T-helper 1 cell treated with Interleukin-12 subunit alpha and Interleukin-12 subunit beta and Interleukin-4 antibody, amounts not matched to agents 30 ng/mL and 1 ng/mL, for 36 hours (primary cell): ENCODE results near the gene RHBDL2. TPM values are rescaled to one million over a fixed set of nuclear protein-coding genes. Genes with fewer than 3 reads are reported as not detected.
"Not testable (repeated sequence)": the region's sequence is repeated elsewhere in the genome, so short reads cannot be mapped to it uniquely, and the experiment has no call there.

Experiments used
- intact Hi-C: fragments of 100-400 bp; cut with micrococcal nuclease; formaldehyde crosslinking; loops from one replicate; pipeline ENCODE4 v1.15.1; 2024
- total RNA-seq: library from RNA; stranded (reverse); gene quantifications from 2 replicates; pipeline ENCODE4 v1.2.3, GENCODE V29; 2022

RHBDL2 gene
- total RNA-seq, 1 donor from 2014 or later = not detected

DNA sequence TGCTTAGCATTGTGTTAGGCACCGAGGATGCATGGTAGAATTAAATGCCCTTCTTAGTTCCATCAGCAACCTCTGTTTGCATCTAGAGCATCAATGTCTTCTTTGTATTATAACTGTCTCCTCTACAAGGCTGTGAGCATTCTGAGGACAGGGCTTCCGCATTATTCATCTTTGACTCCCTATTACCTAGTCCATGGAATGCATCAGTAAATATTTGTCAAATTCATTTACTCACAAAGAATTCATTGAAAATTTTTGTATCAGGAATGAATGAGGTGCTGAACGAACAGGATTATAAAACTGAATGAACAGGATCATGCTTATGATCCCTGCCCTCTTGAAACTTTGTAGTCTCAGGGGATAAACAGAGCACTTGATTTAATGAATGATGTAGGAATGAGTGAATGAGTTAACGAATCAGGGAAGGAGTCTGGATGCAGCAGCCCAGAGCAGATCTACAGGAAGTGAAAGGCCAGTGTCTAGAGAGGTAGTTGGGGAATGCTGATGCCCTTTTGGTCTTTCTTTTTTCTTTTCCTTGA lies 2.8 kb downstream of the RHBDL2 start:
- intact Hi-C loops = no loop called here

- intact Hi-C loops = no loop called here
These were observed 9.1 kb downstream of the RHBDL2 start for GRCh38 chr1:38932571-38932970.

DNA sequence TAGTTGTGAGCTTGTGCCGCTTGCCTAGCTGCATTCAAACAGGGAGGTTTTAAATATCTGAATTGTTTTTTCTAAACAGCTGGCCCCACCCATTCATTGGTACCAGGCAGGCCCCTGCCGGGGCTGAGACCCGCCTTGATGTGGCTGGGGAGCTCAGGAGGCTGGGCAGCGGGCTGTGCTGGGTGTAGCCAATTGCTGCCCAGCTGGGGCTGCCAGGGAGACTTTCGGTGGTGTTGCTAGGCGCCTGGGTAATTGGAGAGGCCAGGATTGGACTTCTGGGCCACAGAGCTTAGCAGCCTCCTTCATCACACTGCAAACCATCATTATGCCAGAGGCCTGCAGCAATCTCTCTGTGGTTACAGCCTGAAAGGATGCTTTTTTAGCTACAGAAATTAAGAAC lies 12.2 kb downstream of the RHBDL2 start:
- intact Hi-C loops = no loop called here

DNA sequence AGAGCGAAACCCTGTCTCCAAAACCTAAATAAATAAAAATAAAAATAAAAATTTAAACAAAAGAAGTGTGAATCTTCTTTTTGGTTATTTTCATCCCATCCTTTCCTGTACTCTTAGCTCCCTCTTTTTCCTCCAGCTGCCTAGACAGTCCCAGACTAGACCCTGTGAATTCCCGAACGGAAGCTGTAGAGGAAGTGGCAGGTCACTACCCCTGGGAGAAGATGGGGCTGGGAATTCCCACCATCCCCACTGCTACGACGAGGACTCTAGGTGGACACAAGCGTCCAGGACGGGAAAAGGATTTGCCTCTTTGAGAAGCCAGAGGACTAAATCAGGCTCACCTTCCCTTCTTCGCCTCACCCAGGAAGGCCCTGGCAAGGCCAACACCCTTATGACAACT lies 12.6 kb downstream of the RHBDL2 start:
- intact Hi-C loops = no loop called here

DNA sequence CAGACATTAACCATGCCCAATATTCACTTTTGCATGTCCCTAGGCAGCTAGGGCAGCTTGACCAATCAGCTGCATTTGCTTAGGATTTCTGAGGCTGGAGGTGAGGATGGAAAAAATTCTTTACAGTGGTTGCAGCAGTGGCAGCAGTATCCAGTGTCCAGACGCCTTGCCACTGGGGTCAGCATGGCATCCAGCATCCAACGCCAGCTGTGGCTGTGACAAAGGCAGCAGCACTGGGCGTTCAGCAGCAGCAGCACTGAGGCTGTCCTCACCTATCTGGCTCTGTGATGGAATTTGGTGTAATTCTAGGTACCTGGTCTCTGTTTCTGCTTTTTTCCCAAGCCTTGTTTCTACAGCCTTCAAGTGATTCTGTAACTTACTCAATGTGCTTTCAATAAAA lies 15.5 kb downstream of the RHBDL2 start:
- intact Hi-C loops = no loop called here

- intact Hi-C loops = no loop called here
These were observed 16.2 kb downstream of the RHBDL2 start for GRCh38 chr1:38925391-38925790.

GRCh38 chr1:38923607-38924006 lies 18.0 kb downstream of the RHBDL2 start:
- intact Hi-C loops = no loop called here

GRCh38 chr1:38919130-38919529 lies 22.5 kb downstream of the RHBDL2 start:
- intact Hi-C loops = no loop called here

DNA sequence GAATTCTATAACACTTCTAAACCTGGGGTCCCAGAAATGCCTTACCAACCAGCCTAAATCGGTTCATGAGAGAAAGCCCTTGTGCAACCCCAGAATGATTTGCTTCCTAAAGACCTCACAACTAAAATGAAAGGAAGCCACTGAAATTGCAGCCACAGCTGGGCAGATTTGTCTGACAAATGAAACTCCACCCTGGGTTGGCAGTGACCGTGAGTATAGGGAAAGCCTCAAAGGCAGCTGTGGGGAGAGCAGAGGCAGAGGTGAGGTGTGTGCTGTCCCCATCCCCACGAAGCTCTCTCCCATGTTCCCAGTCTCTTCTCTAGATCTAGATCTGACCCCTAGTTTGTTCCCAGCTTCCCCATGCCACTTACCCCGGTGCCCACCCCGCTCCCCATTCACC lies 23.1 kb downstream of the RHBDL2 start:
- intact Hi-C loops = no loop called here

DNA sequence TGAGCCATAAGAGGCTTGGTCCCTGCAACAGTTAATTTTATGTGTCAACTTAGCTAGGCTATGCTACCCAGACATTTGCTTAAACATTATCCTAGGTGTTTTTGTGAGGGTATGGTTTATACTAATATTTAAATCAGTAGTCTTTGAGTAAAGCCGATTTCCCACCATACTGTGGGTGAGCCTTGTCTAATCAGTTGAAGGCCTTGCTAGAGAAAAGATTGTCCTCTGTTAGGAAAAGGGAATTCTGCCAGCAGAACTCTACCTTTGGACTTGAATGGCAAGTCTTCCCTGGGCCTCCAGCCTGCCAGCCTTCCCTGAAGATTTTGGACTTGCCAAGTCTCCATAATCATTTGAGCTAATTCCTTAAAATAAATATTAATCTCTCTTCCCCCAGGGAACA lies 23.9 kb downstream of the RHBDL2 start:
- intact Hi-C loops = no loop called here

GRCh38 chr1:38917337-38917736 lies 24.3 kb downstream of the RHBDL2 start:
- intact Hi-C loops = no loop called here

- intact Hi-C loops = no loop called here
These were observed 26.2 kb downstream of the RHBDL2 start for GRCh38 chr1:38915352-38915948.

DNA sequence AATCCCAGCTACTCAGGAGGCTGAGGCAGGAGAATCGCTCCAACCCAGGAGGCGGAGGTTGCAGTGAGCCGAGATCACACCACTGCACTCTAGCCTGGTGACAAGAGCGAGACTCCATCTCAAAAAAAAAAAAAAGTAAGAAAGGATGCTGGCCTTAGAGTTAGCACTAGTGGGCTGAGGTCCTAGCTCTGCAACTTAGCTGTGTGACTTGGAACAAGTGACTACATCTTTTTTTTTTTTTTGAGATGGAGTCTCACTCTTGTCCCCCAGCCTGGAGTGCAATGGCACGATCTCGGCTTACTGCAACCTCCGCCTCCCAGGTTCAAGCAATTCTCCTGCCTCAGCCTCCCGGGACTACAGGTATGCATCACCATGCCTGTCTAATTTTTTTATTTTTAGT lies 26.7 kb downstream of the RHBDL2 start:
- intact Hi-C loops = not testable (repeated sequence)

DNA sequence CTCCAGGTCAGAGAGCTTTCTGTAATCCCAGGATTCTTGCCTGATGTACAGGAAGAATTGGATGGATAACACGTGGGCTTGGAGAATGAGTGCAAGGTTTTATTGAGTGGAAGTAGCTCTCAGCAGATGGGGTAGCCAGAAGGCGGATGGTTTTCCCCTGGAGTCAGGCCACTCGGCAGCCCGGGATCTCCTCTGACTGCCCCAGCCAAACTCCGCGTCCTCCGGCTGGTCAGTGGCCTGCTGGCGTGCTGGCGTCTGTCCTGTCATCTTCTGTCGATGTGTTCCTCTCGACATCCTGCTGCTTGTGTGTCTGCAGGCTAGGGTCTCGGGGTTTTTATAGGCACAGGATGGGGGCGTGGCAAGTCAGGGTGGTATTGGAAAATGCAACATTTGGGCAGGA lies 32.8 kb downstream of the RHBDL2 start:
- intact Hi-C loops = no loop called here

DNA sequence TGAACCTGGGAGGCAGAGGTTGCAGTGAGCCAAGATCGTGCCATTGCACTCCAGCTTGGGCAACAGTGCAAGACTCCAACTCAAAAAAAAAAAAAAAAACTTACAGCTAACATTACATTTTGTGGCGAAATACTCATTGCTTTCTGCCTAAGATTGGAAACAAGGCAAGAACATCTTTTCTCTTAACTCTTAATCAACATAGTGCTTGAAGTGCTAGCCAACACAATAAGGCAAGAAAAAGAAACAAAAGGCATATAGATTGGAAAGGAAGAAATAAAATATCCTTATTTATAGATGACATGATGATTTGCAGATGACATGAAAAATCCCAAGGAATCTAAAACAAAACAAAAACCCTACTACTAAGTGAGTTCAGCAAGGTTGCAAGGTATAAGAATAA lies 35.6 kb downstream of the RHBDL2 start:
- intact Hi-C loops = no loop called here

DNA sequence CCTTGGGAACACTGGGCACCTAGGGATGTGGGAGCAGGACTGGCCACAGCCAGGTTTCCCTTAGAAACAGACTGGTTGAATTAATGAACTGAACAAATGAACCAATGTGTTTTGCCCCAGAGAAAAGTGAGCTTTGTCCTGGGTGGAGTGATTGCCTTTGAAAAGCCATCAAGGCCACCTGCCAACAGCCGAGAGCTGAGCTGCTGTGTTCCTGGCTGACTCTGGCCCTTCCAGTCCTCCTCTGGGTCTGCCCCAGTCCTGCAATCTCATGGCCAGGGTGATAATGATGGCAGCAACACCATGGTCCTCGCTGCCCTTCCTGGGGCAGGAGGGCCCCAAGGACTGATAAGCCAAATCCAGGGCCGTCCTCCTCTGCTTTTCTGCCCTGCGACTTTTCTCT lies 42.1 kb downstream of the RHBDL2 start:
- intact Hi-C loops = no loop called here

- intact Hi-C loops = no loop called here
These were observed 42.9 kb downstream of the RHBDL2 start for GRCh38 chr1:38898653-38899230.

DNA sequence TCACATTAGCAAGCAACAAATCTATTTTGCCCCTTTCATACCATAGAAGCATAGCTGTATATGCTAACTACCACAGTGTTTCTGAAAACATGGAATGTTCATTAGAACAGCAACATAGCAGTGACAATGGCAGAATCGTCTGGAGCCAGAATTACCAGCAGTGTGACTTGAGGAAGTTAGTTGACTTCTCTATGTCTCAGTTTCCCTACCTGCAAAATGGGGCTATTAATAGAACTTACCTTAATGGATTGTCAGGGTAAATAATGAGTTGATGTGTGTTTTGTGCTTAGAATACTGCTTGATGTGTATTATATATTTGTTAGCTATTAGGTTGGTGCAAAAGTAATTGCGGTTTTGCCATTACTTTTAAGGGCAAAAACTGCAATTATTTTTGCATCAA lies 45.5 kb downstream of the RHBDL2 start:
- intact Hi-C loops = no loop called here

DNA sequence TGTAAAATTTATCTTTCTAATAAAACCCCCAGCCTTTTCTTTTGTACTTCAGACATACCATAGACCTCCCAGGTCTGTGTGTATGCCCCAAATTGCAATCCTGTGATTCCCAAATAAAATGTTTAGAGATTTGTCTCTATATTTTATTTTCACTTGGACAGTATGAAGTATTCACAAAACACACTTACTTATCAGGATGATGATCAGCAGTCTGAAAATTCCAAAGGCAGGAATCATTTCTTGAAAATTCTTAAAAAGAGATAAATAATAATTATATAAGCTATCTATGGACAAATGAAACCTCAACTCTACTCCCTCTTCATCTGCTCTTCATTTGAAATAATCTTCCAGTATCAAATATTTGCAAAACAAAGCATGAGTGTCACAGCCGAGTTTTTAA lies 48.7 kb downstream of the RHBDL2 start:
- intact Hi-C loops = no loop called here

- intact Hi-C loops = no loop called here
These were observed 49.9 kb downstream of the RHBDL2 start for GRCh38 chr1:38891753-38892152.

- intact Hi-C loops = no loop called here
These were observed 52.0 kb downstream of the RHBDL2 start for GRCh38 chr1:38889589-38889988.

DNA sequence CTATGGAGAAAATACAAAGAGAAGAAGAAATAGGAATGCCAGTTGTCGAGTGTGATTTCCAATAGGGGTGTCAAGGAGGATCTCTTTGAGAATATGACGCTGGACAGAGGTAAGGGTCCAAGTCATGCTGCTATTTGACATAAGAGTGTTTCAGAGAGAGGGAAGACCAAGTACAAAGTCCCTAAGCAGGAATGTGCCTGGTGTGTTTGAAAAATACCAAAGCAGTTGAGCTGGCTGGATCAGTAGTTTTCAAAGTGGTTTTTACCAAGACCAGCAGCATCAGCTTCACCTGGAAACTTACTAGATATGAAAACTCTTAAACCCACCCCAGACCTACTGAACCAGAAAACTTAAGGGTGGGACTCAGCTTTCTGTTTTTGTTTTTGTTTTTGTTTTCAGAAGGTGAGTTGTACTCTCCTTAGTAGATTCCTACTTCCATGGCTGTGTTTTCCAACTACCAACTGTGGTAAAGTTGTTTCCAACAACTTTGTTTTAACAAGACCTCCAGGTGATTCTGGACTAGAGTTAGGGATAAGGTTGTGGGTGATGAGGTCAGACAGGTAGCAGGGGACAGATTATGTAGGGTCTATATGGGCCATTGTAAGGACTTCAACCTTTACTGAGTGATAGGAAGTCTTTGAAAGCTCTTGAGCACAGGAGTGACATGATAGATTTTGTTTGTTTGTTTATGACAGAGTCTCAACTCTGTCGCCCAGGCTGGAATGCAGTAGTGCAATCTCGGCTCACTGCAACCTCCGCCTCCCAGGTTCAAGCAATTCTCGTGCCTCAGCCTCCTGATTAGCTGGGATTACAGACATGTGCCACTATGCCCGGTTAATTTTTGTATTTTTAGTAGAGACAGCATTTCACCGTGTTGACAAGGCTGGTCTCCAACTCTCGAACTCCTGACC lies 53.0 kb downstream of the RHBDL2 start:
- intact Hi-C loops = no loop called here
